ENCODE results near the gene F2R.
"Not testable (repeated sequence)": the region's sequence is repeated elsewhere in the genome, so short reads cannot be mapped to it uniquely, and the experiment has no call there.

The F2R gene

DNA sequence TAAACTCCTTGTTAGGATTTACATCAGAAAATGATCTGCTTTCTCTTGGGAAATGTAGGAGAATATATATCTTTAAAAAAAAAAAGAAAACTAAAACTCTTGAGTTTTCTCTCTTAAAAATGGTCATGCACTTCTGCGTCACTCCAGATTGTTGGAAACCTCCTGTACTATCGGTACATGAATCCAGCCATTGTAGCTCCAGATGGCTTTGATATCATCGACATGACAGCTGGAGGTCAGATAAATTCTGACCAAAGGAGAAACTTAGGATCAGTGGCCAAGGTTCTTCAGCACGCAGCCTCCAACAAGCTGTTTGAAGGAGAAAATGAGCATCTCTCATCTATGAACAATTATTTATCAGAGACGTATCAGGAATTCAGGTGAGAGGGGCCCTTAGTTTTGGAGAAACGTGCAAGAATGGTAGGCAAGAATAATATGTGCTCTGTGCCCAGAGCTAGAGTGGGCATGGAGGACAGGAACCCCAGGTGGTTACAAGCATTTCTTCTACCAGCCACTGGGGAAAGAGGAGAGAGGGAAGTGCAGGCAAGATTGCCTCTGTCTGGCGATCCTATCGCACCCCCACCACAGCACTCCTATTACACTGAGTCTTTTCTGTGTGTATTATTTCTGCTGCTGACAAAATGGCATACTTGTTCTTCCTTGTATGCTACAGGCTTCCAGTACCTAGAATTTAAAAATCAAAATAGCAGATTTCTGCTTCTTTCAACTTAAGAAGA lies 41.4 kb upstream of the F2R start:
- TF ChIP-seq, protein P1, sequence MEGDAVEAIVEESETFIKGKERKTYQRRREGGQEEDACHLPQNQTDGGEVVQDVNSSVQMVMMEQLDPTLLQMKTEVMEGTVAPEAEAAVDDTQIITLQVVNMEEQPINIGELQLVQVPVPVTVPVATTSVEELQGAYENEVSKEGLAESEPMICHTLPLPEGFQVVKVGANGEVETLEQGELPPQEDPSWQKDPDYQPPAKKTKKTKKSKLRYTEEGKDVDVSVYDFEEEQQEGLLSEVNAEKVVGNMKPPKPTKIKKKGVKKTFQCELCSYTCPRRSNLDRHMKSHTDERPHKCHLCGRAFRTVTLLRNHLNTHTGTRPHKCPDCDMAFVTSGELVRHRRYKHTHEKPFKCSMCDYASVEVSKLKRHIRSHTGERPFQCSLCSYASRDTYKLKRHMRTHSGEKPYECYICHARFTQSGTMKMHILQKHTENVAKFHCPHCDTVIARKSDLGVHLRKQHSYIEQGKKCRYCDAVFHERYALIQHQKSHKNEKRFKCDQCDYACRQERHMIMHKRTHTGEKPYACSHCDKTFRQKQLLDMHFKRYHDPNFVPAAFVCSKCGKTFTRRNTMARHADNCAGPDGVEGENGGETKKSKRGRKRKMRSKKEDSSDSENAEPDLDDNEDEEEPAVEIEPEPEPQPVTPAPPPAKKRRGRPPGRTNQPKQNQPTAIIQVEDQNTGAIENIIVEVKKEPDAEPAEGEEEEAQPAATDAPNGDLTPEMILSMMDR (IDR thresholded peaks at IDR 0.05; ENCODE audit: low read depth, low read length, missing control alignments) = no peak
- no peak overlapping the region for H3K4me3 ChIP-seq (ENCODE audit: low read depth, low read length)
- in situ Hi-C loops (cut with HindIII; ENCODE audit: low sequenced_read_pairs) = no loop called here
- DNase-seq (ENCODE audit: low read depth) = no peak

DNA sequence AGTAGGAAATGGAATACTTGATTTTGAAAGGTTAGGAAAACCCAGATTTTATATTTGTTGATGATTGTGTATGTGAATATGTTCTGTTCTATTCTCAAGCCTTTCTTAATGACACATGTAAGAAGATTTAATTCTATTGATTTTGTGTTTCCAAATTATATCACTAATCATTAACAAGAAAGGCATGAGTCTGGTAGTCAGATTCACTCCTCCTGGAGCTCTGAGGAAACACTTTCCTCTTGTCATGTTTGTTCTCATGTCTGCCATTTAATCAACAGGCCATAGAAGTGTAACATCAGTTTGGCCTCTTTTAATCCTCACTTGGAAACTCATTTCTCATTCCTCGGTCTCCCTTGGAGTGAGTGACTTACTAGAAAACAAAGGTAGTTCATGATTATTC lies 40.6 kb upstream of the F2R start:
- TF ChIP-seq, protein P1 (IDR thresholded peaks at IDR 0.05; ENCODE audit: low read depth, low read length, missing control alignments) = no peak
- DNase-seq (ENCODE audit: low read depth) = no peak
- in situ Hi-C loops (cut with HindIII; ENCODE audit: low sequenced_read_pairs) = no loop called here
- H3K4me3 ChIP-seq (ENCODE audit: low read depth, low read length) = no peak overlapping the region

DNA sequence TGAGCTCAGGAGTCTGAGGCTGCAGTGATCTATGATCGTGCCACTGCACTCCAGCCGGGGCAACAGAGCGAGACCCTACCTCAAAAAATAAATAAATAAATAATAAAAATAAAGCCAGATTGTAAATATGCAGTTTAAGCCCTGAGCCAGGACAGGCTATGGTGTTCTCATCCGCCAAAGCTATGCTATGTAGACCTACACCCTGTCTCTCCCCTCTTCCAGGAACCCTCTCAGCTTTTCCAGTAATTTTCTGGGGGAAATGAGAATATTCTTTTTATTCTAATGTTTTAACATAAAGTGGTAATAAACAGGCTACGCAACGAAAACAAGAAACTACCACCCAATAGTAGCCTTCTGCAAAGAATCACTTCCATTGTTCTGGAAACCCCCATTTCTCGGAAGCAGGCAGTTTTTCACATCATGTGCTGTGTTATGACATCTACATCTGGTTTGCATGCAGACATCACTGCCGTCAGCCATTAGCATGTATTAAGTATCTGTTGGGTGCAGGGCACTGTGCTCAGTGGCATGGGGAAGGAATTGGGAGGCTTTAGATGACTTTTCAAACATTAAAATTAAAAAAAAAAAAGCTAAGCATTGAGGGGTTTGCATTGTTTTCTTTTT lies 38.0 kb upstream of the F2R start:
- H3K4me3 ChIP-seq (ENCODE audit: low read depth, low read length) = no peak overlapping the region
- no peak for DNase-seq (ENCODE audit: low read depth)
- TF ChIP-seq, protein P1 (IDR thresholded peaks at IDR 0.05; ENCODE audit: low read depth, low read length, missing control alignments) = no peak
- in situ Hi-C loops (cut with HindIII; ENCODE audit: low sequenced_read_pairs) = no loop called here

DNA sequence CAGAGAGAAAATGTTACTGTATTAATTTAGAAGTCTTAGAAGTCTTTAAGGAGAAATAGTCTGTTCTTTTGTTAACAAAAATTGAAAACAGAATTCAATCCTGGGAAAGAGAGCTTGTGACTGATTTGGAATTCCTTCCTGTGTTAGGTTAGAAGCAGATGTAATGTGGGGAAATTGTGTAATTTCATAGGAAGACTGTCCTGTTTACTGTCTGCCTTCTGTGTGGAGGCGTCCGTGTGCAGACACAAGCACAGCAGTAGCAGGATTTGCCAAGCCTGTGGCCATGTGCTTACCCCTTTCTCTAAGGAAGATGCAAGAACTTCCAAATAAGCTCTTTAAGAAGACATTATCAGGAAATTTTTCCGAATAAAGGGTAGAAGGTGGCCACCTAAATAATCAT lies 36.7 kb upstream of the F2R start:
- in situ Hi-C loops (cut with HindIII; ENCODE audit: low sequenced_read_pairs) = no loop called here
- TF ChIP-seq, protein P1 (IDR thresholded peaks at IDR 0.05; ENCODE audit: low read depth, low read length, missing control alignments) = no peak
- no peak overlapping the region for H3K4me3 ChIP-seq (ENCODE audit: low read depth, low read length)
- DNase-seq (ENCODE audit: low read depth) = no peak

DNA sequence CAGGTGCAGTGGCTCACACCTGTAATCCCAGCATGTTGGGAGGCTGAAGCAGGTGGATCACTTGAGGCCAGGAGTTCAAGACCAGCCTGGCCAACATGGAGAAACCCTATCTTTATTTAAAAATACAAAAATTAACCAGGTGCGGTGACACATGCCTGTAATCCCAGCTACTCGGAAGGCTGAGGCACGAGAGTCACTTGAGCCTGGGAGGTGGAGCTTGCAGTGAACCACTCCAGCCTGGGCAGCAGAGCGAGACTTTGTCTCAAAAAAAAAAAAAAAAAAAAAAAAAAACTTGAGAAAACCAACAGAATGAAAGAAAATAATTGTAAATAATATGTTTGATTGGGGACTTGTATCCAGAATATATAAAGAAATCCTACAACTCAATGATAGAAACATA lies 35.1 kb upstream of the F2R start:
- DNase-seq (ENCODE audit: low read depth); in situ Hi-C loops (cut with HindIII; ENCODE audit: low sequenced_read_pairs); H3K4me3 ChIP-seq (ENCODE audit: low read depth, low read length): not testable (repeated sequence)

DNA sequence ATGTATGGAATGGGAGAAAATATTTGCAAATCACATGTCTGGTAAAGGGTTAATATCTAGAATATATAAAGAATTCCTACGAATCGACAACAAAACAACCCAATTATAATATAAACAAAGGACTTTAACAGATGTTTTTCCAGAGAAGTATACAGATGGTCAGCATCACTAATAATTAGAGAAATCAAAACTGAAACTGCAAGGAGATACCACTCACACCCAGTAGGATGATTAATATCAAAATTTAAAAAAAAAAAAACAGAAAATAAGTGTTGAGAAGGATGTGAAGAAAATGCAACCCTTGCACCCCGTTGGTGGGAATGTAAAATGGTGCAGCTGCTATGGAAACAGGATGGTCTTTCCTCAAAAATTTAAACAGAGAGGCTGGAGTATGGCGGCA lies 34.6 kb upstream of the F2R start:
- DNase-seq (ENCODE audit: low read depth) = no peak
- in situ Hi-C loops (cut with HindIII; ENCODE audit: low sequenced_read_pairs) = no loop called here
- TF ChIP-seq, protein P1 (IDR thresholded peaks at IDR 0.05; ENCODE audit: low read depth, low read length, missing control alignments) = no peak
- no peak overlapping the region for H3K4me3 ChIP-seq (ENCODE audit: low read depth, low read length)

DNA sequence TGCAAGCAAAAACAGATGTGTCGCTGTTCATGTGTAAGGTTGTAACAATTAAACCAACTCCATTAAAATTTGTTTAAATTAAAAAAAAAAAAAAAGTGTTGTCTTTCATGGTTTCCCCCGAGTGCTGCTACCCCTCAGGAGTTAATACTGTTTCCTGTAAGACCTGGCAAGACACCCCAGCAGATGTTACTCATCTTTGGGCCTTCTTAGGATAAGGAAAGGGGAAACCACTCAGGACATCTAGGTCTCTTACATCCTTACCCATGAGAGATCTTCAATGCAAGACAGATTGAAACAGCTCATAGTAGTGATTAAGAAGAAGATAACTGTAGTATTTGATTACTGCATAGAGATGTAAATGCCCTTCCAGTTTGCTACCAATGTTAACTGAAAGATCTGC lies 33.5 kb upstream of the F2R start:
- DNase-seq (ENCODE audit: low read depth) = no peak
- TF ChIP-seq, protein P1 (IDR thresholded peaks at IDR 0.05; ENCODE audit: low read depth, low read length, missing control alignments) = no peak
- in situ Hi-C loops (cut with HindIII; ENCODE audit: low sequenced_read_pairs) = no loop called here
- H3K4me3 ChIP-seq (ENCODE audit: low read depth, low read length) = no peak overlapping the region
